SIG-M5 treated with dmso at 0.1 percent for 504 hours (cell line): Measurements from ENCODE around the gene SLC13A3.

Experiments used
- DNase-seq: peaks from one replicate; lab custom pipeline; 2025; ENCODE audit not compliant: unreplicated experiment; lab: John Stamatoyannopoulos, UW

The SLC13A3 gene

DNA sequence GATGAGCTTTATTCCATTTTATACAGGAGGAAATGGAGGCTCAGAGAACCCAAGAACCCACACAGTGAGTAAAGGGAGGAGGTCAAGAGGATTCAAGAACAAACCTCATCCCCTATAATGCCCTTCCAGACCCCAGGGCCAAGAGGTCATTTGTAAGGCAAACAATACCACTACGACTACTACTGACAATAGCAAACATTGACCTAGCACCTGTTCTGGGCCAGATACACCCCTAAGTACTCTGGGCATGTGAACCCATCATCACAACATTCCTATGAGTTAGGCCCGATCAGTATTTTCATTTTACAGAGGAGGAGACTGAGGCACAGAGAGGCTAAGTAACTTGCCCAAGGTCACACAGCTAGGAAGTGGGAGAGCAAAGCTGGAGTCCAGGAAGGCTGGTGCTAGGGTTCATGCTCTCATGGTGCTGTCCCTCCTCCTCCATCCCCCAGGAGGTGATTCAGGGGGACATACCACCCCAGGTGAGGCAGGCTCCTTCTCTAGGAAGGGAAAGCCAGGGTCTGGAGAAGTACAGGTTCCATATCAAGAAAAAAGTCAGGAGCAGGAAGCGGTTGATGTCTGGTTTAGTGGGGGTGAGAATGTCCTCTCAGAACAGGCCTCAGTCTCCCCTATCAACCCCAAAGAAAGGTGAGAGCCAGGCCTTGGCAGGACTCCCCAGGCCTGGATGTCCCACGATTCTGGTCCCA is 13.7 kb downstream of the SLC13A3 start:
- no peak for DNase-seq

DNA sequence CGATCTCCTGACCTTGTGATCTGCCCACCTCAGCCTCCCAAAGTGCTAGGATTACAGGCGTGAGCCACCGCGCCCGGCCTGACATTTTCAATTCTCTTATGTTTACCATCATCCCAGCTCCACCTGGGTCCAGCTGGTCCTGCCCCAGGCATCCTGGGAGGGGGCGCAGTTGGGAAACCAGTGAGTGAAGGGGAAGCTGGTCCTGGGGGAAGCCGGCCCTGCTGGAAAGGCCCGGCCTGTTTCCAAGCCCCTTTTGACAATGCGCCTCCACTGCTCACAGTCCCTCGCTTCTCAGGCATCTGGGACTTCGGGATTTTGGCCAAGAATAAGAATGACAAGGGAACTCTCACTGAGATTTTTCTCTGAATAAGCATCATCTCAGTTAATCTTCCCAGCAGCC is 14.2 kb downstream of the SLC13A3 start:
- no peak for DNase-seq

DNA sequence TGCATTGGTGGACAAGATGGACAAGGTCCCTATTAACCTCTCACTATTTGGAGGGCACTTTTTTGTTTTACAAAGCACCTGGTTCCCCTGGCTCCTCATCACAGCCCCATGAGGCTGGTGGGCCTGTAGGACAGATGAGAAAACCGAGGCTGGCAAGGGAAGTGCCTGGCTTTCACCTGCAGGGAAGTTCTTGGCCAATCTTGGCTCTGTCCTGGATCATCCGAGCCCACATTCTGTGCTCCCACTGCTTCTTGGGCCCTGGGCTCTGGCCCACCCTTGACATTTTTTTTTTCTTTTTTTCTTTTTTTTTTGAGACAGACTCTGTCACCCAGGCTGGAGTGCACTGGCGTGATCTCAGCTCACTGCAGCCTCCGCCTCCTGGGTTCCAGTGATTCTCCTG is 14.7 kb downstream of the SLC13A3 start:
- no peak for DNase-seq

DNA sequence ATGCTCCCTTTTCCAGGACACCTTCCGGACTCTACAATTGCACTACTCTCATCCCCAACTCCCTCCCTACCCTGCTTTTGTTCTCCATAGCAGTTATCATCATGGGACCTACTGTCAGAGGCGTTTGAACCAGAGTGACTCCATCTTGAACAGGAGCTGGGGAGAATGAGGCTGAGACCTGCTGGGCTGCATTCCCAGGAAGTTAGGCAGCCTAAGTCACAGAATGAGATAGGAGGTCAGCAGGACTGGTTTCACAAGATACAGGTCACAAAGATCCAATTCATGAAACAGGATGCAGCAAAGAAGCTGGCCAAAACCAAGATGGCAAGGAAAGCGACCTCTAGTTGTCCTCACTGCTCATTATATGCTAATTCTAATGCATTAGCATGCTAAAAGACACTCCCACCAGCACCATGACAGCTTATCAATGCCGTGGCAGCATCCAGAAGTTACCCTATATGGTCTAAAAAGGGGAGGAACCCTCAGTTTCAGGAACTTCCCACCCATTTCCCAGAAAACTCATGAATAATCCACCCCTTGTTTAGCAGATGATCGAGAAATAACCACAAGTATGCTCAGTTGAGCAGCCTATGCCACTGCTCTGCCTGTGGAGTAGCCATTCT is 15.6 kb downstream of the SLC13A3 start:
- no peak for DNase-seq

DNA sequence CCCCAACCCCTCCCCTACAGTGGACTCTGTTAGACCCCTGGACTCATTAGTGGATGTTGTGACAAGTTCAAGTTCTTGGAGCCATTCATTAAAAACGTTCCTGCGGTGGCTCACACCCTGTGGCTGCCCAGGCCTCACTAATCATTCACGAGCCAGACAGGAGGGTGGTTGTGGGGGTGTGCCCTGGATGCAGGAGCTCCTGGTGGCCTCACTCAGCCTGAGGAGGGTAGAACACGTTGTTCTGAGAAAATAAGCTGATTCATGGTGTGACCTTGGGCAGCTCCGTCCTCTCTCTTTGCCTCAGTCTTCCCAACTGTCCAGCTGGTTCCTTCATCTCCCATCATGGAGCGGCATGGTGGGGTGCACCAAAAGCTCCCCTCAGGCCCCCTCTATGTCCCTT is 16.7 kb downstream of the SLC13A3 start:
- DNase-seq = no peak

DNA sequence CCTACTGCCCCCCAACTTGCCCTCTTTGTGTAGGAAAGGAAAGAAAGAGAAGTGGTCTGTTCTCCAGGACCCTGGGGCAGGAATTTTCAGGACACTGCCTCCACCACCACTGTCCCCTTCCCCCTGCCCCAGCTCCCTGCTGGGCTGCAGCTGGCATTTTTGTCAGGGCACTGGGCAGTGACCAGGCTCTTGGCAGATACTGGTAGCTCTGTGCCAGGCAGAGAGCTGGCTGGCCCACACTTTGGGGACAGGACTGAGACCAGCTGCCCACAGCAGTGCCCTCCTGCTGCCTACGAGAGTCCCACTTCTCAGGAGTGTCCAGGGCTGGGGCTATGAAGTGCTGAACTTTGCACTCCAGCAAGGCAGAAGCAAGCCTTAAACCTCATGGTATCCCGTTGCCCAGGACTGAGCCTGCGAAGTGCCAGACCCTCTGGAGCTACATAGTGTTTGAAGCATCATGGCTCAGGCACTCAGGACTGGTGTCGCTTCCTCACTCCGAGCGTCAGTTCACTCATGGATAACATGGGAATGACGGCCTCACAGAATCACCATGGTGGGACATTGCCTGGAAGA is 19.3 kb downstream of the SLC13A3 start:
- no peak for DNase-seq

DNA sequence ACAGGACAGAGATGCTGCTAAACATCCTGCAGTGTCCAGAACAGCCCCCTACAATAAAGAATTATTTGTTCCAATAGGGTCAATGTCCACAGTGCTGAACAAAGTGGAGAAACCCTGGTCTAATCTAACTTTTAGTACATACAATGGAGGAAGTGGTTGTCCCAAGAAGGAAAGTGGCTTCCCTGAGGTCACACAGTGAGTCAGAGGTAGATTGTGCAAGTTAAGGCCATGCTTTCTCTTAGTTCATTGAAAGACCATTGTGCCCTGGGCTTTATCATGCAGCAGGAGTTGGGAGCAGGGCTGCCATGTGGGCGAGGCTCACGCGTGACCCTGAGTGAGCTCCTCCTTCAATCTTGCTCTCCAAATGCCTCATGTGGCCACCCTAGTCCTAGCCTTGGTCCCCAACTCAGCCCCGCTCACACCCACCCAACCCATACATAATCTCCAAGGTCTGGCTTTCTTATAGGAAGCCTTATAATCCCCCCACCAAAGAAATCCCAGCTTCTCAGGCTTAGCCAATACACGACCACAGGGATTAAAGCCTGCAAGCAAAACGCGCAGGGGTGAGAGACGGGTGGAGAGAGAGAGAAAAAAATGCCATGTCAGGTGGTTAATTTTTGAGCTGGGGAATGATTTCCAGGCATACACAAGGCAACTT is 19.9 kb downstream of the SLC13A3 start:
- peak; percentile 95 for DNase-seq

DNA sequence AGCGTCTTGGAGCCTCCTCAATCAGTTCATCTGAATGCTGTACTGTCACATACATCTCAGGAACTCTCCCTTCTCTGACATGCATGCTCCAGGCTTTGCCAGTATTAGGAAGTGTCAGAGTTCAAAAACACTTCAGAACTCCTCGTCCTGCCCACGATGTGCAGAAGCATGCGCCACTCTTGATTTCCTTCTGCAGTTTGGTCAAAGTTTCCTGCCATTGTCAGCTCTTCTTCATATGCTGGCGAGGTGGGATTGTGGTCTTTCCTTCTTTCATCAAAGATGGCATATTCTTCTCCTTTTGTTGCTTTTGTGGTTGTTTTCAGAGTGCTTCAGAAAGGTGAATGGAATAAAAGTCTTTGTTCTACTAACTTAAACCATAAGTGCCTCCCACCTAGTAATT is 21.0 kb downstream of the SLC13A3 start:
- no peak for DNase-seq

DNA sequence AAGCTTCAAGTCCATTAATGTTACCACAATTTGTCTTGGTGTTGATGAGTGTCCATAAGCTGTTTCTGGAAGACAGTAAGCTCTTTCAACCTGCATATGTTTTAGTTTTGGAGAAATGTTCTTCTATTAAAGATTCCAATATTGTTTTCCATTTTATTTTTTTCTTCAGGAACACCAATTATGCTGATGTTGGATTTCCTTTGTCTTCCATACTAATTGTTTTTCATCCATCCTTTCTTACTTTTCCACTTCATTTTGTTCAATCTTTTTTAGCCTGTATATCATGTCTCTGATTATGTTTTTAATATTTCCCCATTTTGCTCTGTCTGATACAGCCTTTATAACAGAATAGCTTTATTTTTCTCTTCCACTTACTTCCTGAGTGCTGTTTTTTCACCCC is 21.9 kb downstream of the SLC13A3 start:
- DNase-seq = no peak

DNA sequence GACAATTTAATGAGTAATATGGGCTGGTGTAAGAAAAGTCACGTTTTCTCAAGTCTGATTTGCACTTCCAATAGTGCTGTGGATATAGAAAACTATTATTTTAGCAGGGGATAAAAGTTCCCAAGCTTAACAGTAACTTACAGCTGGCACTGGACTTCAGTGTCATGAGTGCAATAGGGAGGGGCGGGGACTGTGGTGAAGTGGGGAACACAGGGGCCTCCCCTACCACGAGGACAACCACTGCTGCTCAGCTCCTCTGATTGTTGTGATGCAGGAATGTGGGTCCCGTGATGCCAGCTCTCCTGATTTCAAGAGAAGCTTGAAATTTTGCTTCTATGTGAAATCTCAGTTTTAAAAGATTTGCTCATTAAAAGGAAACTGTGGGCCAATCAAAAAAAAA is 24.0 kb downstream of the SLC13A3 start:
- DNase-seq = no peak

DNA sequence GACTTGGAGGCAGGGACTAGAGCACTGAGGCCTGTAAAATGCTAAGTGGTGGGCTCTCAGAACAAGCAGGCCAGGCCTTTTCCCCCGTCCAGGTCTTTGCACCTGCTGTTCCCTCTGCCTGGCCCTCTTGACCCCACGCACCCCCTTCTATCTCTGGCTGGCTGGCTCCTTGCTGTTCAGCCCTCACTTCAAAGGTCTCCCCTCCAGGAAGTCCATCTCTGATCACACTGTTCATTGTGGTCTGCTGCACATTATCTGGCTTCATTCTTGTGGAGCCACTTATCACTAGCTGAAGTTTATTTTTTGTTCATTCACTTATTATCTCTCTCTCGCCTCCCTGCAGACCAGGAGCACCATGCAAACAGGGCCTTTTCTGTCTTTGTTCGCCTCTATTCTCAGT is 24.5 kb downstream of the SLC13A3 start:
- DNase-seq = no peak

DNA sequence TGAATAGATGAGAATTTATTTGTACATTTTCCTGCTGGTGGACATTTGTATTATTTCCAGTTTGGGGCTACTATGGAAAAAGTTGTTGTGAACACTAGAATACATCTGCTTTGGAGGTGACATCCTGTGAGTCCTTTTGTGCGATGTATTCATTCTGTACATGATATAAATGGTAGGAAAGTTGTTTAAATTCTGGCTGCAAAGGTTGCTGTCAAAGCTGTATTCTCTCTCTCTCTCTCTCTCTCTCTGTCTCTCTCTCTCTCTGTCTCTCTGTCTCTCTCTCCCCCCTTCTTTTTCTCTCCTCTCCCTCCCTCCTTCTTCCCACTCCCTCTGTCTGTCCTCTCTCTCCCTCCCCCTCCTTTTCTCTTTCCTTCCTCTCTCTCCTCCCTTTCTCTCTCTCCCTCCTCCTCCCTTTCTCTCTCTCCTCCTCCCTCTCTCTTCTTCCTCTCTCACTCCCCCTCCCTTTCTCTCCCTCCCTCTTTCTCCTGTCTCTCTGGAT is 25.3 kb downstream of the SLC13A3 start:
- DNase-seq = no peak

DNA sequence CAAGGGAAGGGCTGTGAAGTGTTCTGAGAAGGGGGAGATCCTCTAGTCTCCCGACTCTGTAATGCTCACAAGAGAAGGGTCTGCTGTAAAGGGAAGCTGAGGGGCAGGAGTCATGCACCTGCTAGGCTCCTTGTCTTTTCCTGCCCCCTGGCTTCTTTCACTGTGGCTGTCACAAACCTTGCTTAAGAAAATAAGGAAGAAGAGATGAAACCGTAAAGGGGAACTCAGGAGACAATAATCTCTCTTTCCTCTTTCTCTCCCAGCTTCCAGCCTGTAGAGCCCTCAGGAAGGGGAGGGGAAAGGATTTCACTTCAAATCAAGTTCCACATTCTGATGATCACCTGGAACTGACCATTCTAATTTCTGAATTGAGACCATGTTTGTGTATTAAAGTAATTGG is 26.3 kb downstream of the SLC13A3 start:
- DNase-seq = peak; percentile 76

DNA sequence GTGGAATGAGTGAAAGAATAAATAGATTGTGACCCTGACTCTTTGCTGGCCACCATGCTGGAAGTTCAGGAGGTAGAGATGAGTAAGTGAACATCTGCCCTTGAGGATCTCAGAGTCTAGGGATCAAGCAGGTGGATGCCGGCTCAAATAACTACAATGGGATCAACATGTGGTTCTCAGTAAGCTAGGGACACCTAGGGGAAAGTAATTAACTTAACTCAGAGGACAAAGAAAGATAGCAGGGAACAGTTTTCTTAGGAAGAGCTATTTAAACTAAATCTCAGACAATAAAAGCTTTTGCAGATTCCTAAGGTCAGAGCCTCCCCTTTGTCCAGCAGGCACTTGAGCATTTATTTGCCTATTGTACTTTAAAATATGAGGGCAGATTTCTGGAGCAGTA is 29.1 kb downstream of the SLC13A3 start:
- no peak for DNase-seq

DNA sequence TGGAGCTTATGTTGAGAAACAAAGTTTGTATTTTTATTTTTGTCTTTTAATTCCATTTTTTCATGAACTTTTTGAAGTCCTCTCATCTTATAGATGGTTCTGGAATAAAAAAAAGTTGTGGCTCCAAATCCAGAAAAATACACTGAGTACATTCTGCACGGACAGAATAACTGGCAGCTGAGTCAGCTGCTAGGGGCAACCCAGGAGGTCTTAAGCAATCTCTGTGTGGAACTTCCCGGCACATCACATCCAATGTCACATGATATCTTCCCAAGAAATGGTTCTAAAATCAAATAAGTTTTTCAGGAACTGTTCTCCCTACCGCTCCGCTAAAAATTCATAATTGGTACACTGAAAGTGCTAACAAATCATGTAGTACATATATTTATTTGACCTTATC is 29.8 kb downstream of the SLC13A3 start:
- no peak for DNase-seq

DNA sequence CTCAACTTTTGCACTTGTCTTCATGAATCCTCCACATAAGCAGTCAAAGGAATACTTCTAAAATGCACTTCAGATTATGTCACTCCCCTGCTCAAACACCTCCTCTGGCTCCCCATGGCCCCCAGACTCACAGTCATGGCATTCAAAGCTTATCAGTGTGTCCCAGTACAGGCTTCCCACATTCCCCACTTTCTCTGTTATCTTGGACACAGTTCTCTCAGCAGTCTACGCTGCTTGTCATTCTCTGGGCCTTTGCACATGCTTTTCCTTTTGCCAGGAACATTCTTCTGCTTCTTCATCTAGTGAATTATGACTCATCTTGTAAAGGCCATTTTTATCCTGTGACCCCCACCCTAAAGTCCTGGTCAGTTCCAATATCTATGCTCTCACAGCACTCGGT is 31.8 kb downstream of the SLC13A3 start:
- DNase-seq = no peak

DNA sequence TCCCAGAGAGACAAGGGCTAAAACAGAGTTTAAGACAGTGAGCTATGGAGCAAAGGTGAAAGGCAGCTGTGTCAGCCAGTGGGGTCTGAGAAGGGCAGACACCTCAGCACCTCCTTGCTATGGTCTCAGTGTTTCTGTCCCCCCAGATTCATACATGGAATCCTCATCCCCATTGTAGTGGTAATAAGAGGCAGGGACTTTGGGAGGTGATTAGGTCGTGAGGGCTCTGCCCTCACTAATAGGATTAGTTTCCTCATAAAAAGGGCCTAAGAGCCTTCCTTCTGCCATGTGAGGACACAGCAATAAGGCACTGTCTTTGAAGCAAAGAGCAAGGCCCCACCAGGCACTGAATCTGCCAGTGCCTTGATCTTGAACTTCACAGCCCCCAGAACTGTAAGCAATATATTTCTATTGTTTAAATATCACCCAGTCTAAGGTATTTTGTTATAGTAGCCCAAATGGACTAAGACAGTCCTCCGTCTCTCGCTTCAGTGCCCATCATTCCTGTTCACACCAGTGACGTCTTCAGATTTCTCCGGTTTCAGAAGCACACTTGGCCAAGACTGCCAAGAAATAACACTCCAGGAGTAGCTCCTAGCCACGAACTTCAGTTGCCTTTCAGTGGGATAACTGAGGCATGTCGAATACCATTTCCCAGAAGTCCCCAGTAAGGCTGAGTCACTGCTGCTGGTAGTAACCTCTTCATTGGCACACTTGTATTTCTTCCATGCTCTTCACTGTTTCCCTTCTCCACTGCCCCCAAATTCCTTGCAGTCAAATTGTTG is 32.8 kb downstream of the SLC13A3 start:
- no peak for DNase-seq

DNA sequence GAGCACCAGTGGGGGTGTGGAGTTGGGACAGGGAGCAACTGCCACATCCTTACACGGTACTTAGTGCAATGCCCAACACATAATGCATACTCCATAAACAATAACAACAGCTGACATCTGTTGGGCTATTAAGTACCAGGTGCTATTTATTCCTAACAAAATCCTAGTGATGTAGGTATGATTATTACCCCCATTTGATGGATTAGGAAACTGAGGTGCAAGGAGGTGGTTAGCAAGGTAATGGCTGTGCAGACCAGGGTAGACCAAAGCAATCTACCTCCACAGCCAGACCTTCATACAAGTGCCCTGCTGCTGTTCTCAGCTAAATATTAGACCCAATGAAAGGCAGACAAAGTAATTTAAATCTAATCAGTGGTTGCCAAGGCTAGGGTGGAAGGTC is 36.8 kb downstream of the SLC13A3 start:
- no peak for DNase-seq

DNA sequence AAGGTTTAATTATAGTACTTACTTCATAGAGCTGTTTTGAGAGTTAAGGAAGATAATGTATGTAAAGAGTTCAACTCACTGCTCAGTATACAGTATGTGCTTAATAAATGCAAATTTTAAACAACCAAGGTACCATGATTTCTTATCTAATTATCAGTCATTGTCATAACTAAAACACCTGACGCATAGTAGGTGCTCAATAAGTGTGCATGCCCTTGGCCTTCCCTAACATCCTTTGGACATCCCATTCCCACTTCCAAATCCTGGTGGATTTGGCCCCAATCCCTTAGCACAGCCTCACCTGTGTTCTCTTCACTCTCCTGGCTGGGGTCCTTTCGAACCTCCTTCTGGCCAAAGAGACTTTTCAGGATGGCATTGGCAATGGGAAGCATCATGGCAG is 41.1 kb downstream of the SLC13A3 start:
- no peak for DNase-seq

DNA sequence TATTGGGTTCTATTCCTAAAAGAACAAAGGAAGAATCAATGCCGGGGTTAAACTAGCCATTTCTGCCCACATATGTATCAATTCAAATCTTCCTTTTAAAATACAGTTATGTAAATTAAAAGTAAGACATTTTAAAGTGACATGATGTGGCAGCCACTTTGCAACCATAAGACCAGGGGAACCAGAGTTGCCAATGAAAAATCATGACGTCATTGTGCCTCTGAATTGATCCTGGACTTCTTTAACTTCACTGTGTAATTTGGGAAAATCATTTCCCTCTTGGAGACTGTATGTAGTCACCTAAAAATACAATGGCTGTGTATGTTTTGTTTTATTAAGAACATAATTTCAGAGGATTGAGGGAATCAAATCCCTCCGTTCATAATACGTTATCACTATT is 42.2 kb downstream of the SLC13A3 start:
- no peak for DNase-seq

DNA sequence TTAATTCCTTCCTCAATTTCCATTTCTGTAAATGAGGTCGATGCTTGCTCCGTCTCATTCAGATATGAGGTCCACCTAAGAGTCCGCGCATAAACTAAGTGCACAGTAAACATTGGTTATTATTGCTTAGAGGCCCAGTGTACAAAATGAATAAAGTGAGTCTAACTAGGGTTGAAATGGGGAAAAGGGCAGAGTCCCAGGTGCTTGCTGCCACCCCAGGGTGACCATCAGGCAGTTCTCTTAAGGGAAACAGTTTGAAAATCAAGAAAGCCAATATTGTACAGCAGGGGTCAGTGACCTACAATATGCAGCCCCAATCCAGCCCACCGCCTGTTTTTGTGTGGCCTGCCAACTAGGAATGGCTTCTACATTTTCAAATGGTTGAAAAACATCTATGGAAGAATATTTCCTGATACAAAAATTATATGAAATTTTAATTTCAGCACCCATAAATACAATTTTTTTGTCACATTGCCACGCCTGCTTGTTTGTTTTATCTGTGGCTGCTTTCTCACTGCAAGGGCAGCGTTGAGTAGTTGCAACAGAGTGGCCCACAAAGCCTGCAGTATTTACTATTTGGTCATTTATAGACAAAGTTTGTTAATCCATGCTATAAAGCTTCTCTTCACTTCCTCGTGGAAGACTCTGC is 43.3 kb downstream of the SLC13A3 start:
- DNase-seq = no peak
